Right atrium auricular region (tissue), 2 donors: ENCODE results near the gene SPTAN1. TPM values are rescaled to one million over a fixed set of nuclear protein-coding genes. Genes with fewer than 3 reads are reported as not detected.
A peak's percentile ranks its signal among the peaks of the same experiment; 100 is the strongest.

Source experiments
- DNase-seq: peaks from one replicate; pipeline ENCODE4 v3.0.0-alpha.2; 2019; ENCODE audit warnings: low spot score
- H3K27ac ChIP-seq, 2 donors: fragments of 200-600 bp; sonication (generic); 1 replicate in 1 of 2; 2 replicates in 1 of 2; pipeline ENCODE4 v1.5.1; 2016 to 2019
- H3K27me3 ChIP-seq, 2 donors: fragments of 200-600 bp; sonication (generic); one replicate each; pipeline versions ENCODE4 v1.5.1 to v1.6.0; 2017 to 2019
- H3K36me3 ChIP-seq: fragments of 200-600 bp; sonication (generic); one replicate; pipeline ENCODE4 v1.5.1; 2016
- H3K4me1 ChIP-seq, 2 donors: fragments of 200-600 bp; sonication (generic); one replicate each; pipeline versions ENCODE4 v1.5.1 to v1.6.0; 2017 to 2019
- H3K4me3 ChIP-seq, 2 donors: fragments of 200-600 bp; sonication (generic); 1 replicate in 1 of 2; 2 replicates in 1 of 2; pipeline ENCODE4 v1.5.1; 2017 to 2019; ENCODE audit warnings: mild to moderate bottlenecking in 1 of 2, moderate library complexity in 1 of 2
- H3K9me3 ChIP-seq, 2 donors: fragments of 200-600 bp; sonication (generic); one replicate each; pipeline ENCODE4 v1.5.1; 2019
- total RNA-seq, 2 donors: library from RNA; depleted of rRNA; stranded (reverse); fragments of >200 nt; gene quantifications; one replicate each; pipeline ENCODE4 v1.1.0, GENCODE V29; 2016
- TF ChIP-seq, protein P1 (sequence below), 2 donors: fragments of 200-600 bp; sonication (generic); IDR thresholded peaks; one replicate each; pipeline ENCODE4 v1.5.1; 2019; ENCODE audit warnings: antibody characterized with exemption in 2 of 2

The SPTAN1 gene
- total RNA-seq, 2 donors from 2014 or later: 233 to 270 TPM

DNA sequence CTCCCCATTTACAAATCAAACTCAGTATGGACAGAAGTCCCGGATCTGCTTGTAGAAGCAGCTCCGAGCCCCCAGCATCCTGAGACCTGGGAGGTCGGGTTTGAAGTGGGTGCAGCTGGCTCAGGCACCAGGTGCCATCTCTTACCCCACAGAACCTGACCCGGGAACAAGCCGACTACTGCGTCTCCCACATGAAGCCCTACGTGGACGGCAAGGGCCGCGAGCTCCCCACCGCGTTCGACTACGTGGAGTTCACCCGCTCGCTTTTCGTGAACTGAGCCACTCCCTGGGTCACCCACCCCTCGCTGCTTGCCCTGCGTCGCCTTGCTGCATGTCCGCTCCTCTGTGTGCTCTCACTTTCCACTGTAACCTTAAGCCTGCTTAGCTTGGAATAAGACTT is 80.7 kb downstream of the SPTAN1 start:
- H3K27ac ChIP-seq: no peak overlapping the region
- DNase-seq: no peak
- no peak overlapping the region for H3K4me3 ChIP-seq
- H3K4me1 ChIP-seq: peaks cover 0 to 41% of the 10 kb centered on the region in 2 donors
- no peaks in the 10 kb centered on the region for H3K9me3 ChIP-seq
- TF ChIP-seq, protein P1, sequence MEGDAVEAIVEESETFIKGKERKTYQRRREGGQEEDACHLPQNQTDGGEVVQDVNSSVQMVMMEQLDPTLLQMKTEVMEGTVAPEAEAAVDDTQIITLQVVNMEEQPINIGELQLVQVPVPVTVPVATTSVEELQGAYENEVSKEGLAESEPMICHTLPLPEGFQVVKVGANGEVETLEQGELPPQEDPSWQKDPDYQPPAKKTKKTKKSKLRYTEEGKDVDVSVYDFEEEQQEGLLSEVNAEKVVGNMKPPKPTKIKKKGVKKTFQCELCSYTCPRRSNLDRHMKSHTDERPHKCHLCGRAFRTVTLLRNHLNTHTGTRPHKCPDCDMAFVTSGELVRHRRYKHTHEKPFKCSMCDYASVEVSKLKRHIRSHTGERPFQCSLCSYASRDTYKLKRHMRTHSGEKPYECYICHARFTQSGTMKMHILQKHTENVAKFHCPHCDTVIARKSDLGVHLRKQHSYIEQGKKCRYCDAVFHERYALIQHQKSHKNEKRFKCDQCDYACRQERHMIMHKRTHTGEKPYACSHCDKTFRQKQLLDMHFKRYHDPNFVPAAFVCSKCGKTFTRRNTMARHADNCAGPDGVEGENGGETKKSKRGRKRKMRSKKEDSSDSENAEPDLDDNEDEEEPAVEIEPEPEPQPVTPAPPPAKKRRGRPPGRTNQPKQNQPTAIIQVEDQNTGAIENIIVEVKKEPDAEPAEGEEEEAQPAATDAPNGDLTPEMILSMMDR (IDR thresholded peaks at IDR 0.05): no peak
- H3K36me3 ChIP-seq: peaks cover 64% of the 10 kb centered on the region
- no peaks in the 10 kb centered on the region for H3K27me3 ChIP-seq

DNA sequence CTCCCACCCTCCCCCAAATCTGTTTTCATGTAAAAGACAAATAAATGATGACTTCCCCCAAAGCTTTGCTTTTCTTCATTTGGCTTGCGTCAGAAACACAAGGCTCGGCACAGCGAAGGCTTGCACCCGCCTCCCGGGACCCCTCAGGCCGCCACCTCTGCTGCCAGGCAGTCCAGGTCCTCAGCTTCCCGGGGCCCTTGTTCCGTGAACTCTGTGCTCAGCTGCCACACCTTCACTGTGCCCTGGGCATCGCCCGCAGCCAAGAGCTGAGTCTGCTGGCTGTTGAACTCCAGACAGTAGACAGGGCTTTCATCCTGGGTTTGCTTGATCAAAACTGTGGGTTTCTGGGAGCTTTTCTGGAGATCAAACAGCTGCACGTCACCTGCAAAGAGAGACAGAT is 81.2 kb downstream of the SPTAN1 start:
- TF ChIP-seq, protein P1 (IDR thresholded peaks at IDR 0.05): no peak
- DNase-seq: no peak
- Histone ChIP-seq H3K9me3 (no peaks in the 10 kb centered on the region), H3K27ac (no peak overlapping the region), H3K4me1 (peaks cover 0 to 36% of the 10 kb centered on the region in 2 donors), H3K36me3 (peaks cover 59% of the 10 kb centered on the region), H3K27me3 (no peaks in the 10 kb centered on the region), H3K4me3 (no peak overlapping the region)

DNA sequence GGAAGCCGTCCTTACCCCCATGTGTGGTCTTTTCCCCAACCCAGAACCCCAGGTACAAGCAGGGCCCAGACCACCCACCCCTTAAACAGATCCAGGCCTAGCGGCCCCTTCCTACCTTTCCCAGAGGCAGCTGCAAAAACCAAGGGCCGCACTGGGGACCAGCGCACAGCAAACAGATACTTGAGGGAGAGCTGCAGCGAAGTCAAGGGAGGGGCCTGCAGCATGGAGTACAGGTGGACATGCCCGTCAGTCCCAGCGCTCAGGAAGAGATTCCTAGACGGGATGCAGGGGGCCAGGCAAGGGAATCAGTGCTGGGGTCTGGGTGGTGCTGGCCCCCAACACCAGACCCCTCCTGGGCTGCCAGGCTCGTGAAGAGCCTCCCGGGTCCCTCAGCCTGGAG is 81.7 kb downstream of the SPTAN1 start:
- TF ChIP-seq, protein P1 (IDR thresholded peaks at IDR 0.05): no peak
- H3K4me3 ChIP-seq: no peak overlapping the region
- DNase-seq: no peak

DNA sequence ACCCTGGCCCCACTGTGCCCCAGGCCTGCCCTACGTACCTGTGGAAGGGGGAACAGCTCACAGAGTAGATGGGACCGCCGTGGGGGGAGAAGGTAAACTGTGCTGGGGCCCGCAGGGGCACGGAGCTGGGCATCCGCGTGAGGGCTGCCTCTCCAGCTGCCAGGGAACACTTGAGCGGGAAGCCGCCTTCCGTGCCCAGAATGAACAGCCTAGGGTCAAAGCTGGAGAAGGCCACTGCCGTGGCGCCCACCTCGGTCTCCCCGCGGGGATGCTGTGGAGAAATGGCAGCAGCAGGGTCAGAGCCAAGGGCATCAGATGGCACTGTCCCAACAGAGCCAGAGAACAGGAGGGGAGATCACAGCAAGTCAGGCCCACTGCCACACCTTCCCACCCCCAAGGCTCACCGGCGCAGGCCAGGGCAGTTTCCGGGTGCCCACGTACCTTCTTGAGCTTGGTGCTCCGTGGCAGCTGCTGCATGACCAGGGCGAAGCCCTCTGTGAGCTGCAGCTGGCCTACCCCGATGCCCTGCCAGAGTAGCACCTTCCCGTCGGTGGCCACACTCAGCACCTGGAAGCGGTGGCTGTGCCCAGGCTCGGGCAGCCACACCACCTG is 82.4 kb downstream of the SPTAN1 start:
- H3K27ac ChIP-seq: peak overlapping the region; percentile 85 to 93
- H3K36me3 ChIP-seq: peaks cover 47% of the 10 kb centered on the region
- H3K4me1 ChIP-seq: peaks cover 0 to 27% of the 10 kb centered on the region in 2 donors
- no peaks in the 10 kb centered on the region for H3K27me3 ChIP-seq
- H3K9me3 ChIP-seq: no peaks in the 10 kb centered on the region
- TF ChIP-seq, protein P1 (IDR thresholded peaks at IDR 0.05): no peak
- no peak for DNase-seq
- H3K4me3 ChIP-seq: no peak overlapping the region

More for the DNA sequence above, 81.7 kb downstream of the SPTAN1 start:
- H3K9me3 ChIP-seq: no peaks in the 10 kb centered on the region
- peaks cover 0 to 31% of the 10 kb centered on the region in 2 donors for H3K4me1 ChIP-seq
- no peaks in the 10 kb centered on the region for H3K27me3 ChIP-seq
- peaks cover 54% of the 10 kb centered on the region for H3K36me3 ChIP-seq
- H3K27ac ChIP-seq: peak overlapping the region; percentile 85 to 93

DNA sequence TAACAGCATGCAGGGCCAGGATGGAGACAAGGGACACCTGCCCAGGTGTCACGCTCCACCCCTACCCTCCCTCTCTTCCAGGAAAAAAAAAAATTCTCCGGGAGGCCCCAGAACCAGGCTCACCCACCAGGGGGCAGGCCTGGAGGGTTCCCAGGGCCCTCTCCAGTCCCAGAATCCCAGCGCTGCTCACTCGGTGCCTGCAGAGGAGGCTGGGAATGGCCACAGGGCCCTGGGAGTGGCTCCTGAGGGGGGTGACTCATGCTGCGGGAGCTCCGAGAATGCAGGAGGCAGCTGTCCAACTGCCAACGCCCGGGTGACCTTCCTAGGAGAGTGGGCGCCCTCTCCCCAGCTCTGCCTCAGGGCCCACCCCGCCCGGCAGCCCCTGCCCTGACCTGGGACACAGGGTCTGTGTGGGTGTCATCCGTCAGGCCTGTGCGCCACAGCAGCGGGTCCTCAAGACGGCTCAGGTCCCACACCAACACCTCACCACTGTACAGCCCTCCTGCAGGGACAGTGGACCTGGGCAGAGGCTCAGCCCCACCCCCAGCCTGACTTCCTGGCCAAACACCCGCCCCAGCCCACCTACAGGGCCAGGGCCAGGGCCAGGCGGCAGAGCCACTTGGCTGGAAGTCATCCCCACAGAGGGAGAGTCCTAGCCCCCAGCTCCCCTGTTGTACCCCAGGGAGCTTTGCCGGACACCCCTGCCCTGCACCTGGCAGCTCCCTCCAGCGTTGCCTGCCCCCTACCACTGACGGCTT is 83.1 kb downstream of the SPTAN1 start:
- peaks cover 0 to 27% of the 10 kb centered on the region in 2 donors for H3K4me1 ChIP-seq
- H3K9me3 ChIP-seq: no peaks in the 10 kb centered on the region
- peak overlapping the region; percentile 85 to 93 for H3K27ac ChIP-seq
- TF ChIP-seq, protein P1 (IDR thresholded peaks at IDR 0.05): peak; percentile 77 to 84
- peak; percentile 91 for DNase-seq
- H3K36me3 ChIP-seq: peaks cover 44% of the 10 kb centered on the region
- peak overlapping the region; percentile 23 for H3K4me3 ChIP-seq
- H3K27me3 ChIP-seq: no peaks in the 10 kb centered on the region
